GM12878 (cell line): ENCODE measurements around the gene PDCD1LG2. TPM values are rescaled to one million over a fixed set of nuclear protein-coding genes. Genes with fewer than 3 reads are reported as not detected.
A peak's percentile ranks its signal among the peaks of the same experiment; 100 is the strongest.

Experiments
- CBX3 ChIP-seq: fragments of 200-600 bp; sonication (generic); IDR thresholded peaks from 2 replicates; pipeline ENCODE4 v1.6.1; 2016; ENCODE audit warnings: low read depth, borderline replicate concordance
- CHD2 ChIP-seq: IDR thresholded peaks from 2 replicates; pipeline ENCODE4 v1.6.1; 2011; ENCODE audit warnings: low read depth, low read length, improper control_type of control experiment, borderline replicate concordance
- EGR1 ChIP-seq, 2 experiments: IDR thresholded peaks; 1 replicate in 1 of 2; 2 replicates in 1 of 2; pipeline ENCODE4 v1.6.1; 2011 to 2012; ENCODE audit warnings: low read depth in 2 of 2, low read length in 2 of 2, borderline replicate concordance in 1 of 2, mild to moderate bottlenecking in 1 of 2, moderate library complexity in 1 of 2
- PAX5 ChIP-seq: IDR thresholded peaks from 2 replicates; pipeline ENCODE4 v1.6.1; 2011; ENCODE audit warnings: low read depth, low read length, borderline replicate concordance
- STAT3 ChIP-seq: IDR thresholded peaks from 2 replicates; pipeline ENCODE4 v1.6.1; 2011; ENCODE audit warnings: low read depth, low read length, improper control_type of control experiment
- TARDBP ChIP-seq: IDR thresholded peaks from 2 replicates; pipeline ENCODE4 v1.6.1; 2016; ENCODE audit warnings: borderline replicate concordance
- TBL1XR1 ChIP-seq: IDR thresholded peaks from 2 replicates; pipeline ENCODE4 v1.6.1; 2012; ENCODE audit warnings: low read depth, low read length, improper control_type of control experiment
- TCF3 ChIP-seq: IDR thresholded peaks from 2 replicates; pipeline ENCODE4 v1.6.1; 2012; ENCODE audit warnings: low read depth, mild to moderate bottlenecking, low read length, borderline replicate concordance; ENCODE audit not compliant: insufficient read depth
- ZBTB4 ChIP-seq: fragments of 450-650 bp; formaldehyde crosslinking; IDR thresholded peaks from 2 replicates; pipeline ENCODE4 v1.4.0; 2022; ENCODE audit warnings: mild to moderate bottlenecking, moderate library complexity
- ZBTB40 ChIP-seq: fragments of 450-650 bp; IDR thresholded peaks from 2 replicates; pipeline ENCODE4 v1.6.1; 2016; ENCODE audit warnings: mild to moderate bottlenecking, moderate library complexity, borderline replicate concordance
- polyA plus RNA-seq, 11 experiments: library from polyadenylated mRNA; depleted of rRNA in 4 of 11; unstranded in 6 of 11; stranded (reverse) in 5 of 11; fragments of >200 nt; fragmentation: Nextera tagmentation in 4 of 11; fragmentation: Illumina TruSeq in 1 of 11; extraction: Ambion mirVana in 4 of 11; extraction: Trizol in 1 of 11; gene quantifications; 1 replicate in 1 of 11; 2 replicates in 10 of 11; pipeline versions ENCODE4 v1.2.1 to v1.2.3, GENCODE V29; 2011 to 2016; ENCODE audit warnings: inconsistent platforms in 2 of 11, missing spikeins in 2 of 11, low read depth in 1 of 11
- total RNA-seq, 4 experiments: library from RNA; depleted of rRNA in 3 of 4; stranded (reverse); fragments of >200 nt in 3 of 4; fragmentation: Illumina TruSeq in 1 of 4; extraction: Trizol in 1 of 4; gene quantifications; 2 replicates each; pipeline versions ENCODE4 v1.2.1 to v1.2.3, GENCODE V29; 2013 to 2021
- TF ChIP-seq, protein P1 (sequence below): fragments of 450-650 bp; IDR thresholded peaks from 2 replicates; pipeline ENCODE4 v1.6.1; 2017; ENCODE audit warnings: low read depth, mild to moderate bottlenecking, moderate library complexity
- TF ChIP-seq, protein P2 (sequence below): fragments of 450-650 bp; IDR thresholded peaks from 2 replicates; pipeline ENCODE4 v1.6.1; 2018; ENCODE audit warnings: borderline replicate concordance, mild to moderate bottlenecking; ENCODE audit not compliant: partially characterized antibody
- TF ChIP-seq, protein P3 (sequence below): fragments of 450-650 bp; IDR thresholded peaks from 2 replicates; pipeline ENCODE4 v1.6.1; 2016; ENCODE audit warnings: mild to moderate bottlenecking

The PDCD1LG2 gene
- total and polyA plus RNA-seq, 10 of the 15 experiments (the other 5 are each of a cell fraction or from before 2014, with no cell fraction given) = 1.5 to 37.3 (median 3.0) TPM

GRCh38 chr9:5510360-5510931, at the start of gene PDCD1LG2 (continued):
- TF ChIP-seq, protein P1, sequence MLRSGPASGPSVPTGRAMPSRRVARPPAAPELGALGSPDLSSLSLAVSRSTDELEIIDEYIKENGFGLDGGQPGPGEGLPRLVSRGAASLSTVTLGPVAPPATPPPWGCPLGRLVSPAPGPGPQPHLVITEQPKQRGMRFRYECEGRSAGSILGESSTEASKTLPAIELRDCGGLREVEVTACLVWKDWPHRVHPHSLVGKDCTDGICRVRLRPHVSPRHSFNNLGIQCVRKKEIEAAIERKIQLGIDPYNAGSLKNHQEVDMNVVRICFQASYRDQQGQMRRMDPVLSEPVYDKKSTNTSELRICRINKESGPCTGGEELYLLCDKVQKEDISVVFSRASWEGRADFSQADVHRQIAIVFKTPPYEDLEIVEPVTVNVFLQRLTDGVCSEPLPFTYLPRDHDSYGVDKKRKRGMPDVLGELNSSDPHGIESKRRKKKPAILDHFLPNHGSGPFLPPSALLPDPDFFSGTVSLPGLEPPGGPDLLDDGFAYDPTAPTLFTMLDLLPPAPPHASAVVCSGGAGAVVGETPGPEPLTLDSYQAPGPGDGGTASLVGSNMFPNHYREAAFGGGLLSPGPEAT = peak; percentile 90
- TF ChIP-seq STAT3 (no peak), PAX5 (peak; percentile 45; the same call in 1 of the 2 replicates), TCF3 (no peak), ZBTB4 (no peak), TBL1XR1 (no peak), CHD2 (peak; percentile 74), EGR1 (IDR thresholded peaks at IDR 0.05; ENCODE audit: borderline replicate concordance in 1 of 2, low read depth in 2 of 2, low read length in 2 of 2) (no peak), ZBTB40 (no peak; the same call in 1 of the 2 replicates), CBX3 (no peak), TARDBP (no peak)
- TF ChIP-seq, protein P2, sequence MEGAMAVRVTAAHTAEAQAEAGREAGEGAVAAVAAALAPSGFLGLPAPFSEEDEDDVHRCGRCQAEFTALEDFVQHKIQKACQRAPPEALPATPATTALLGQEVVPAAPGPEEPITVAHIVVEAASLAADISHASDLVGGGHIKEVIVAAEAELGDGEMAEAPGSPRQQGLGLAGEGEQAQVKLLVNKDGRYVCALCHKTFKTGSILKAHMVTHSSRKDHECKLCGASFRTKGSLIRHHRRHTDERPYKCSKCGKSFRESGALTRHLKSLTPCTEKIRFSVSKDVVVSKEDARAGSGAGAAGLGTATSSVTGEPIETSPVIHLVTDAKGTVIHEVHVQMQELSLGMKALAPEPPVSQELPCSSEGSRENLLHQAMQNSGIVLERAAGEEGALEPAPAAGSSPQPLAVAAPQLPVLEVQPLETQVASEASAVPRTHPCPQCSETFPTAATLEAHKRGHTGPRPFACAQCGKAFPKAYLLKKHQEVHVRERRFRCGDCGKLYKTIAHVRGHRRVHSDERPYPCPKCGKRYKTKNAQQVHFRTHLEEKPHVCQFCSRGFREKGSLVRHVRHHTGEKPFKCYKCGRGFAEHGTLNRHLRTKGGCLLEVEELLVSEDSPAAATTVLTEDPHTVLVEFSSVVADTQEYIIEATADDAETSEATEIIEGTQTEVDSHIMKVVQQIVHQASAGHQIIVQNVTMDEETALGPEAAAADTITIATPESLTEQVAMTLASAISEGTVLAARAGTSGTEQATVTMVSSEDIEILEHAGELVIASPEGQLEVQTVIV = no peak
- TF ChIP-seq, protein P3, sequence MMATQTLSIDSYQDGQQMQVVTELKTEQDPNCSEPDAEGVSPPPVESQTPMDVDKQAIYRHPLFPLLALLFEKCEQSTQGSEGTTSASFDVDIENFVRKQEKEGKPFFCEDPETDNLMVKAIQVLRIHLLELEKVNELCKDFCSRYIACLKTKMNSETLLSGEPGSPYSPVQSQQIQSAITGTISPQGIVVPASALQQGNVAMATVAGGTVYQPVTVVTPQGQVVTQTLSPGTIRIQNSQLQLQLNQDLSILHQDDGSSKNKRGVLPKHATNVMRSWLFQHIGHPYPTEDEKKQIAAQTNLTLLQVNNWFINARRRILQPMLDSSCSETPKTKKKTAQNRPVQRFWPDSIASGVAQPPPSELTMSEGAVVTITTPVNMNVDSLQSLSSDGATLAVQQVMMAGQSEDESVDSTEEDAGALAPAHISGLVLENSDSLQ = no peak
